Activated CD8-positive, alpha-beta T cell treated with anti-CD3 and anti-CD28 coated beads for 36 hours (primary cell): ENCODE data around the gene ACSBG1. TPM values are rescaled to one million over a fixed set of nuclear protein-coding genes. Genes with fewer than 3 reads are reported as not detected.

Experiments used
- ATAC-seq: fragments of 200-7000 bp; cut with Tn5 transposase; one replicate; pipeline ENCODE4 v1.10.0; 2021; ENCODE audit warnings: mild to moderate bottlenecking, moderate library complexity
- CTCF ChIA-PET: fragments of 350-600 bp; sonication (Branson Sonifier 250); formaldehyde crosslinking; loops from one replicate; lab custom pipeline; 2021; ENCODE audit warnings: antibody characterized with exemption; lab: Charles Lee
- POLR2A ChIA-PET: fragments of 350-600 bp; sonication (Branson Sonifier 250); formaldehyde crosslinking; loops from one replicate; lab custom pipeline; 2021; ENCODE audit warnings: antibody characterized with exemption; lab: Charles Lee
- DNase-seq: peaks from one replicate; pipeline ENCODE4 v3.0.0-alpha.2; 2020
- H3K27ac Mint-ChIP-seq: one replicate; pipeline ENCODE4 v1.8.0; 2021; ENCODE audit warnings: mild to moderate bottlenecking, mixed read lengths
- H3K27me3 Mint-ChIP-seq: one replicate; pipeline ENCODE4 v1.8.0; 2021; ENCODE audit warnings: mixed read lengths
- H3K36me3 Mint-ChIP-seq: one replicate; pipeline ENCODE4 v1.8.0; 2021; ENCODE audit warnings: low read depth, mixed read lengths
- H3K4me1 Mint-ChIP-seq: one replicate; pipeline ENCODE4 v1.8.0; 2021; ENCODE audit warnings: low read depth, mixed read lengths
- H3K4me3 Mint-ChIP-seq: one replicate; pipeline ENCODE4 v1.8.0; 2021; ENCODE audit warnings: mild to moderate bottlenecking, moderate library complexity, mixed read lengths
- H3K9me3 Mint-ChIP-seq: one replicate; pipeline ENCODE4 v1.8.0; 2021; ENCODE audit warnings: mixed read lengths
- CTCF ChIP-seq: fragments of 200-600 bp; IDR thresholded peaks from one replicate; pipeline ENCODE4 v1.8.0; 2022; ENCODE audit warnings: antibody characterized with exemption, mild to moderate bottlenecking
- intact Hi-C: fragments of 100-400 bp; cut with micrococcal nuclease; formaldehyde crosslinking; loops from one replicate; pipeline ENCODE4 v1.10.0; 2022
- total RNA-seq, 2 experiments: library from RNA; stranded (reverse); gene quantifications; one replicate each; pipeline ENCODE4 v1.2.3, GENCODE V29; 2021

ACSBG1 gene
- total RNA-seq, 2 experiments from 2014 or later, result 0.18 TPM; not detected in 1

- H3K4me1 Mint-ChIP-seq, result peaks cover 1% of the 10 kb centered on the region
- ChIA-PET POLR2A (no interaction called here), CTCF (interaction anchor here (1.0 to 5.9 kb wide), 6 partner anchors 19 to 284 kb away, joined by 3 to 38 read pairs (median 11); partner anchors contain the start of gene CIB2)
- no peak overlapping the region for H3K4me3 Mint-ChIP-seq
- no peak for TF ChIP-seq CTCF
- H3K27ac Mint-ChIP-seq, result no peak overlapping the region
- DNase-seq (no peak), ATAC-seq (no peak)
- intact Hi-C loops, result loop anchor here (5.0 kb wide), 2 partner anchors 116 to 131 kb away; no protein-coding TSS in a partner anchor
- H3K27me3 Mint-ChIP-seq, result peaks cover 1% of the 10 kb centered on the region
- no peaks in the 10 kb centered on the region for H3K9me3 Mint-ChIP-seq
- no peaks in the 10 kb centered on the region for H3K36me3 Mint-ChIP-seq
Observed at GRCh38 chr15:78243491-78243941, 9.2 kb upstream of the ACSBG1 start.

GRCh38 chr15:78243058-78243457, 8.7 kb upstream of the ACSBG1 start:
- TF ChIP-seq CTCF, result no peak
- DNase-seq (no peak), ATAC-seq (no peak)
- no peaks in the 10 kb centered on the region for H3K9me3 Mint-ChIP-seq
- H3K36me3 Mint-ChIP-seq, result no peaks in the 10 kb centered on the region
- H3K4me3 Mint-ChIP-seq, result no peak overlapping the region
- peaks cover 1% of the 10 kb centered on the region for H3K27me3 Mint-ChIP-seq
- POLR2A ChIA-PET, result no interaction called here
- intact Hi-C loops, result loop anchor here (5.0 kb wide), 2 partner anchors 116 to 131 kb away; no protein-coding TSS in a partner anchor
- CTCF ChIA-PET, result interaction anchor here (1.1 to 5.9 kb wide), 8 partner anchors 23 to 283 kb away, joined by 3 to 59 read pairs (median 20); no protein-coding TSS in a partner anchor
- no peak overlapping the region for H3K27ac Mint-ChIP-seq
- peaks cover 1% of the 10 kb centered on the region for H3K4me1 Mint-ChIP-seq

- H3K4me1 Mint-ChIP-seq, result peaks cover 1% of the 10 kb centered on the region
- no peaks in the 10 kb centered on the region for H3K36me3 Mint-ChIP-seq
- intact Hi-C loops, result loop anchor here (5.0 kb wide), 2 partner anchors 115 to 130 kb away; no protein-coding TSS in a partner anchor
- peaks cover 1% of the 10 kb centered on the region for H3K27me3 Mint-ChIP-seq
- H3K27ac Mint-ChIP-seq, result no peak overlapping the region
- peak; percentile 58 for DNase-seq
- ChIA-PET CTCF (interaction anchor here (0.8 to 5.9 kb wide), 19 partner anchors 9 to 282 kb away, joined by 3 to 59 read pairs (median 8); partner anchors contain the start of gene DNAJA4), POLR2A (interaction anchor here (0.6 kb wide), 1 partner anchor 149 kb away, joined by 4 read pairs; no protein-coding TSS in a partner anchor)
- peak; percentile 31 for ATAC-seq
- no peak overlapping the region for H3K4me3 Mint-ChIP-seq
- H3K9me3 Mint-ChIP-seq, result no peaks in the 10 kb centered on the region
- peak; percentile 33 for TF ChIP-seq CTCF
Observed at GRCh38 chr15:78242128-78242527, 7.8 kb upstream of the ACSBG1 start.

GRCh38 chr15:78241017-78241416, 6.7 kb upstream of the ACSBG1 start:
- ChIA-PET CTCF (interaction anchor here (0.6 to 5.9 kb wide), 46 partner anchors 9 to 464 kb away, joined by 3 to 59 read pairs (median 7); partner anchors contain the start of genes CIB2 and DNAJA4), POLR2A (interaction anchor here (1.0 kb wide), 1 partner anchor 106 kb away, joined by 3 read pairs; no protein-coding TSS in a partner anchor)
- H3K36me3 Mint-ChIP-seq, result no peaks in the 10 kb centered on the region
- ATAC-seq (peak; percentile 98), DNase-seq (peak; percentile 89)
- peaks cover 1% of the 10 kb centered on the region for H3K4me1 Mint-ChIP-seq
- H3K9me3 Mint-ChIP-seq, result no peaks in the 10 kb centered on the region
- intact Hi-C loops, result loop anchor here (2.0 to 5.0 kb wide), 3 partner anchors 114 to 282 kb away; no protein-coding TSS in a partner anchor
- peak; percentile 80 for TF ChIP-seq CTCF
- peaks cover 1% of the 10 kb centered on the region for H3K27me3 Mint-ChIP-seq
- H3K4me3 Mint-ChIP-seq, result no peak overlapping the region
- H3K27ac Mint-ChIP-seq, result no peak overlapping the region

GRCh38 chr15:78239811-78240210, 5.4 kb upstream of the ACSBG1 start:
- Mint-ChIP-seq H3K27ac (no peak overlapping the region), H3K4me3 (no peak overlapping the region), H3K27me3 (peaks cover 5% of the 10 kb centered on the region), H3K9me3 (no peaks in the 10 kb centered on the region), H3K36me3 (no peaks in the 10 kb centered on the region), H3K4me1 (peaks cover 7% of the 10 kb centered on the region)
- POLR2A ChIA-PET, result interaction anchor here (0.6 to 1.0 kb wide), 2 partner anchors 89 to 105 kb away, joined by 3 read pairs; no protein-coding TSS in a partner anchor
- intact Hi-C loops, result loop anchor here (2.0 to 5.0 kb wide), 3 partner anchors 113 to 281 kb away; no protein-coding TSS in a partner anchor
- no peak for DNase-seq
- ATAC-seq, result no peak
- no peak for TF ChIP-seq CTCF
- CTCF ChIA-PET, result interaction anchor here (0.6 to 5.9 kb wide), 40 partner anchors 8 to 338 kb away, joined by 3 to 59 read pairs (median 7); partner anchors contain the start of genes CIB2, DNAJA4 and SKIC8
